ENCODE measurements around the gene GDPD3. TPM values are rescaled to one million over a fixed set of nuclear protein-coding genes. Genes with fewer than 3 reads are reported as not detected.

GDPD3 gene
- total and polyA plus RNA-seq, 4 donors = 0.42 to 0.71 (median 0.55) TPM

GRCh38 chr16:30144017-30144416 is 30.7 kb upstream of the GDPD3 start:
- DNase-seq (ENCODE audit: low spot score) = no peak
- no peak overlapping the region for H3K9ac ChIP-seq (ENCODE audit: low read depth in 1 of 2, low read length in 2 of 2)
- no peak for TF ChIP-seq JUND (IDR thresholded peaks at IDR 0.05)
- TF ChIP-seq RXRA (IDR thresholded peaks at IDR 0.05) = no peak
- no peaks in the 10 kb centered on the region for H3K27me3 ChIP-seq (ENCODE audit: control insufficient read depth in 4 of 4, insufficient read depth in 4 of 4, low read length in 3 of 4)
- H3K27ac ChIP-seq (ENCODE audit: low read depth in 1 of 2, low read length in 2 of 2) = no peak overlapping the region
- no peak overlapping the region for H3K4me3 ChIP-seq (ENCODE audit: low read depth in 1 of 3, low read length in 3 of 3)
- H3K9me3 ChIP-seq (ENCODE audit: control insufficient read depth in 4 of 4, low read length in 3 of 4) = no peaks in the 10 kb centered on the region
- H3K36me3 ChIP-seq (ENCODE audit: control insufficient read depth in 4 of 4, insufficient read depth in 3 of 4, low read depth in 1 of 4, low read length in 3 of 4) = no peaks in the 10 kb centered on the region
- H3K4me1 ChIP-seq (ENCODE audit: control insufficient read depth in 4 of 4, insufficient read depth in 4 of 4, low read length in 3 of 4) = no peaks in the 10 kb centered on the region

DNA sequence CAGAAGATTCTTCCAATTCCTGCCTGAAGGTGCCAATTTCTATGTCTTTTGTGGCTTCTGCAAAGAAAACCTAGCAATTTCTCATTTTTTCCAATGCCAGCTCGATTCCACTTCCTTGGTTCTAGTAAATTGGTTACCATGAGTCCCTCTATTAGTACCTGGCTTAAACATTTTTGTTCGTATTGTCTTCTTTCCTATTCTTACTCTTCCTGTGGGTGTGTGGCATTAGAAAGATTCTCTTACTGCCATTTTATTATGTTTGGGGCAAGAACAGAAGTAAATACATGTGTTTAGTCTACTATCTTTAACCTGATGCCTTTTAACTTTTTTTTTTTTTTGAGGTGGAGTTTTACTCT is 30.0 kb upstream of the GDPD3 start:
- TF ChIP-seq FOXA1 (IDR thresholded peaks at IDR 0.05) (no peak), SP1 (IDR thresholded peaks at IDR 0.05) (no peak), HNF4A (conservative IDR thresholded peaks at IDR 0.05) (no peak), CTCF (IDR thresholded peaks at IDR 0.05; ENCODE audit: low read depth, low read length, missing input control) (no peak), YY1 (IDR thresholded peaks at IDR 0.05) (no peak), HNF4G (IDR thresholded peaks at IDR 0.05) (no peak), EGR1 (IDR thresholded peaks at IDR 0.05; ENCODE audit: low read depth in 2 of 2) (no peak), JUND (IDR thresholded peaks at IDR 0.05) (no peak), FOXA2 (IDR thresholded peaks at IDR 0.05) (no peak), GABPA (IDR thresholded peaks at IDR 0.05 in 1 of 2, conservative IDR thresholded peaks at IDR 0.05 in 1 of 2) (no peak), RAD21 (IDR thresholded peaks at IDR 0.05) (no peak), NR2F2 (IDR thresholded peaks at IDR 0.05) (no peak), RXRA (IDR thresholded peaks at IDR 0.05) (no peak), TAF1 (conservative IDR thresholded peaks at IDR 0.05) (no peak)
- TF ChIP-seq, protein P1, sequence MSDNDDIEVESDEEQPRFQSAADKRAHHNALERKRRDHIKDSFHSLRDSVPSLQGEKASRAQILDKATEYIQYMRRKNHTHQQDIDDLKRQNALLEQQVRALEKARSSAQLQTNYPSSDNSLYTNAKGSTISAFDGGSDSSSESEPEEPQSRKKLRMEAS (IDR thresholded peaks at IDR 0.05) = no peak
- TF ChIP-seq, protein P2, sequence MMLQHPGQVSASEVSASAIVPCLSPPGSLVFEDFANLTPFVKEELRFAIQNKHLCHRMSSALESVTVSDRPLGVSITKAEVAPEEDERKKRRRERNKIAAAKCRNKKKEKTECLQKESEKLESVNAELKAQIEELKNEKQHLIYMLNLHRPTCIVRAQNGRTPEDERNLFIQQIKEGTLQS (IDR thresholded peaks at IDR 0.05) = no peak
- TF ChIP-seq, protein P3, sequence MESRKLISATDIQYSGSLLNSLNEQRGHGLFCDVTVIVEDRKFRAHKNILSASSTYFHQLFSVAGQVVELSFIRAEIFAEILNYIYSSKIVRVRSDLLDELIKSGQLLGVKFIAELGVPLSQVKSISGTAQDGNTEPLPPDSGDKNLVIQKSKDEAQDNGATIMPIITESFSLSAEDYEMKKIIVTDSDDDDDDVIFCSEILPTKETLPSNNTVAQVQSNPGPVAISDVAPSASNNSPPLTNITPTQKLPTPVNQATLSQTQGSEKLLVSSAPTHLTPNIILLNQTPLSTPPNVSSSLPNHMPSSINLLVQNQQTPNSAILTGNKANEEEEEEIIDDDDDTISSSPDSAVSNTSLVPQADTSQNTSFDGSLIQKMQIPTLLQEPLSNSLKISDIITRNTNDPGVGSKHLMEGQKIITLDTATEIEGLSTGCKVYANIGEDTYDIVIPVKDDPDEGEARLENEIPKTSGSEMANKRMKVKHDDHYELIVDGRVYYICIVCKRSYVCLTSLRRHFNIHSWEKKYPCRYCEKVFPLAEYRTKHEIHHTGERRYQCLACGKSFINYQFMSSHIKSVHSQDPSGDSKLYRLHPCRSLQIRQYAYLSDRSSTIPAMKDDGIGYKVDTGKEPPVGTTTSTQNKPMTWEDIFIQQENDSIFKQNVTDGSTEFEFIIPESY (IDR thresholded peaks at IDR 0.05) = no peak
- TF ChIP-seq, protein P4, sequence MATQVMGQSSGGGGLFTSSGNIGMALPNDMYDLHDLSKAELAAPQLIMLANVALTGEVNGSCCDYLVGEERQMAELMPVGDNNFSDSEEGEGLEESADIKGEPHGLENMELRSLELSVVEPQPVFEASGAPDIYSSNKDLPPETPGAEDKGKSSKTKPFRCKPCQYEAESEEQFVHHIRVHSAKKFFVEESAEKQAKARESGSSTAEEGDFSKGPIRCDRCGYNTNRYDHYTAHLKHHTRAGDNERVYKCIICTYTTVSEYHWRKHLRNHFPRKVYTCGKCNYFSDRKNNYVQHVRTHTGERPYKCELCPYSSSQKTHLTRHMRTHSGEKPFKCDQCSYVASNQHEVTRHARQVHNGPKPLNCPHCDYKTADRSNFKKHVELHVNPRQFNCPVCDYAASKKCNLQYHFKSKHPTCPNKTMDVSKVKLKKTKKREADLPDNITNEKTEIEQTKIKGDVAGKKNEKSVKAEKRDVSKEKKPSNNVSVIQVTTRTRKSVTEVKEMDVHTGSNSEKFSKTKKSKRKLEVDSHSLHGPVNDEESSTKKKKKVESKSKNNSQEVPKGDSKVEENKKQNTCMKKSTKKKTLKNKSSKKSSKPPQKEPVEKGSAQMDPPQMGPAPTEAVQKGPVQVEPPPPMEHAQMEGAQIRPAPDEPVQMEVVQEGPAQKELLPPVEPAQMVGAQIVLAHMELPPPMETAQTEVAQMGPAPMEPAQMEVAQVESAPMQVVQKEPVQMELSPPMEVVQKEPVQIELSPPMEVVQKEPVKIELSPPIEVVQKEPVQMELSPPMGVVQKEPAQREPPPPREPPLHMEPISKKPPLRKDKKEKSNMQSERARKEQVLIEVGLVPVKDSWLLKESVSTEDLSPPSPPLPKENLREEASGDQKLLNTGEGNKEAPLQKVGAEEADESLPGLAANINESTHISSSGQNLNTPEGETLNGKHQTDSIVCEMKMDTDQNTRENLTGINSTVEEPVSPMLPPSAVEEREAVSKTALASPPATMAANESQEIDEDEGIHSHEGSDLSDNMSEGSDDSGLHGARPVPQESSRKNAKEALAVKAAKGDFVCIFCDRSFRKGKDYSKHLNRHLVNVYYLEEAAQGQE (IDR thresholded peaks at IDR 0.05) = no peak
- H3K27me3 ChIP-seq (ENCODE audit: control insufficient read depth in 4 of 4, insufficient read depth in 4 of 4, low read length in 3 of 4) = no peaks in the 10 kb centered on the region
- H3K9ac ChIP-seq (ENCODE audit: low read depth in 1 of 2, low read length in 2 of 2) = no peak overlapping the region
- H3K4me3 ChIP-seq (ENCODE audit: low read depth in 1 of 3, low read length in 3 of 3) = no peak overlapping the region
- no peak overlapping the region for H3K27ac ChIP-seq (ENCODE audit: low read depth in 1 of 2, low read length in 2 of 2)
- H3K9me3 ChIP-seq (ENCODE audit: control insufficient read depth in 4 of 4, low read length in 3 of 4) = no peaks in the 10 kb centered on the region
- H3K36me3 ChIP-seq (ENCODE audit: control insufficient read depth in 4 of 4, insufficient read depth in 3 of 4, low read depth in 1 of 4, low read length in 3 of 4) = no peaks in the 10 kb centered on the region
- WGBS = 69% methylated on average over 2 of the region's 2 CpGs
- no peaks in the 10 kb centered on the region for H3K4me1 ChIP-seq (ENCODE audit: control insufficient read depth in 4 of 4, insufficient read depth in 4 of 4, low read length in 3 of 4)
- no peak for DNase-seq (ENCODE audit: low spot score)
